ENCODE measurements around the gene PROC. TPM values are rescaled to one million over a fixed set of nuclear protein-coding genes. Genes with fewer than 3 reads are reported as not detected.

PROC gene
- total and polyA plus RNA-seq, 9 of the 15 experiments (the other 6 are each of a cell fraction or from before 2014, with no cell fraction given) = not detected

GRCh38 chr2:127392133-127392827 lies 25.9 kb upstream of the PROC start (continued):
- no peak for TF ChIP-seq HDAC8 (tag; IDR thresholded peaks at IDR 0.05)
- no peak for TF ChIP-seq ZNF551 (CRISPR knock-in tag; IDR thresholded peaks at IDR 0.05)
- no peak for TF ChIP-seq SIX5 (IDR thresholded peaks at IDR 0.05; ENCODE audit: borderline replicate concordance in 1 of 2, insufficient read depth in 1 of 2, low read depth in 1 of 2, low read length in 2 of 2)
- peak; percentile 80 for TF ChIP-seq ZNF766 (CRISPR knock-in tag; conservative IDR thresholded peaks at IDR 0.05)
- no peak for TF ChIP-seq CBX2 (IDR thresholded peaks at IDR 0.05; ENCODE audit: insufficient read depth, low read length, poor library complexity, severe bottlenecking)
- peak; percentile 87 for TF ChIP-seq C11orf30 (IDR thresholded peaks at IDR 0.05; ENCODE audit: low read depth)

GRCh38 chr2:127392828-127393578 lies 25.2 kb upstream of the PROC start:
- no peaks in the 10 kb centered on the region for H3K9me3 ChIP-seq (replicated peaks; ENCODE audit: control insufficient read depth, insufficient read depth, low read depth, low read length)
- H3K27me3 ChIP-seq (ENCODE audit: control insufficient read depth in 2 of 2, insufficient read depth in 2 of 2, low read length in 2 of 2) = no peaks in the 10 kb centered on the region; a peak in 1 of 5 replicates
- POLR2A ChIA-PET = interaction anchor here (0.7 kb wide), 1 partner anchor 9 kb away, joined by 3 read pairs; no protein-coding TSS in a partner anchor
- H3K27ac ChIP-seq (ENCODE audit: extremely low read depth, low read depth, low read length) = peak overlapping the region; percentile 58
- H3K4me3 ChIP-seq = no peak overlapping the region
- peak overlapping the region; percentile 6; the same call in 1 of the 2 replicates for H3K4me2 ChIP-seq (ENCODE audit: insufficient read depth, low read length)
- in situ Hi-C loops (cut with MboI) = no loop called here
- no peaks in the 10 kb centered on the region for H3K79me2 ChIP-seq (ENCODE audit: control insufficient read depth, insufficient read depth, low read length)
- H3K4me1 ChIP-seq (replicated peaks in 1 of 2; ENCODE audit: control insufficient read depth in 2 of 2, insufficient read depth in 2 of 2, low read length in 2 of 2) = peaks cover 15 to 40% of the 10 kb centered on the region in 2 experiments
- no peaks in the 10 kb centered on the region for H3K36me3 ChIP-seq (ENCODE audit: control insufficient read depth, insufficient read depth, low read length)
- CTCF ChIA-PET (ENCODE audit: low intra/inter-chr PET ratio) = no interaction called here
- H2AFZ ChIP-seq (ENCODE audit: low read depth, low read length) = peak overlapping the region; percentile 70
- no peak for FAIRE-seq
- ATAC-seq = peak; percentile 16; the same call in 1 of the 3 replicates
- 0% methylated on average over 1 of the region's 1 CpG for WGBS (ENCODE audit: insufficient coverage, low coverage, missing lambda C conversion rate)
- no peak overlapping the region for H3K9ac ChIP-seq (ENCODE audit: insufficient read depth in 1 of 2, low read depth in 2 of 2, low read length in 2 of 2)
- no peaks in the 10 kb centered on the region for H4K20me1 ChIP-seq (replicated peaks; ENCODE audit: control insufficient read depth, insufficient read depth, low read length)
- H3K9me1 ChIP-seq (ENCODE audit: control insufficient read depth, insufficient read depth, low read length) = no peaks in the 10 kb centered on the region
- BruUV-seq (replicated peaks) = no TSS peak
- peak in 1 of 4 experiments; percentile 72 for DNase-seq (ENCODE audit: extremely low read depth in 1 of 4, low spot score in 3 of 4)
- intact Hi-C loops (cut with micrococcal nuclease) = no loop called here
- TF ChIP-seq ZNF324 (CRISPR knock-in tag; IDR thresholded peaks at IDR 0.05) (no peak), PHTF2 (CRISPR knock-in tag; IDR thresholded peaks at IDR 0.05) (no peak), ELF1 (tag; IDR thresholded peaks at IDR 0.05) (no peak), CTBP1 (IDR thresholded peaks at IDR 0.05; ENCODE audit: borderline replicate concordance) (peak; percentile 33; the same call in 1 of the 2 replicates), NR0B1 (IDR thresholded peaks at IDR 0.05; ENCODE audit: partially characterized antibody) (no peak), NR4A1 (CRISPR knock-in tag; IDR thresholded peaks at IDR 0.05) (no peak), NR4A1 (tag; IDR thresholded peaks at IDR 0.05) (0 out of 2 replicates have a peak, but pooled peaks have one; percentile 18), SMARCE1 (IDR thresholded peaks at IDR 0.05) (0 out of 2 replicates have a peak, but pooled peaks have one; percentile 11), ZNF143 (CRISPR knock-in tag; IDR thresholded peaks at IDR 0.05) (no peak), NCOR1 (IDR thresholded peaks at IDR 0.05) (peak; percentile 28; the same call in 1 of the 2 replicates), EP300 (IDR thresholded peaks at IDR 0.05; ENCODE audit: low read length) (peak; percentile 13; the same call in 1 of the 2 replicates), TAL1 (IDR thresholded peaks at IDR 0.05) (no peak; the same call in 1 of the 2 replicates)
- TF ChIP-seq, protein P1, sequence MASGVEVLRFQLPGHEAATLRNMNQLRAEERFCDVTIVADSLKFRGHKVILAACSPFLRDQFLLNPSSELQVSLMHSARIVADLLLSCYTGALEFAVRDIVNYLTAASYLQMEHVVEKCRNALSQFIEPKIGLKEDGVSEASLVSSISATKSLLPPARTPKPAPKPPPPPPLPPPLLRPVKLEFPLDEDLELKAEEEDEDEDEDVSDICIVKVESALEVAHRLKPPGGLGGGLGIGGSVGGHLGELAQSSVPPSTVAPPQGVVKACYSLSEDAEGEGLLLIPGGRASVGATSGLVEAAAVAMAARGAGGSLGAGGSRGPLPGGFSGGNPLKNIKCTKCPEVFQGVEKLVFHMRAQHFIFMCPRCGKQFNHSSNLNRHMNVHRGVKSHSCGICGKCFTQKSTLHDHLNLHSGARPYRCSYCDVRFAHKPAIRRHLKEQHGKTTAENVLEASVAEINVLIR (CRISPR knock-in tag; IDR thresholded peaks at IDR 0.05) = no peak
